ENCODE data around the gene RAP1GAP2. TPM values are rescaled to one million over a fixed set of nuclear protein-coding genes. Genes with fewer than 3 reads are reported as not detected.

The RAP1GAP2 gene
- total RNA-seq: 17.0 TPM
- long read RNA-seq, full-length matches to known transcripts: 7 of 18 reads
- long read RNA-seq, partial matches to known transcripts: 5 of 18 reads
- long read RNA-seq, other reads (novel, unspliced or antisense): 6 of 18 reads

GRCh38 chr17:2796164-2797125 is at the start of gene RAP1GAP2:
RAP1GAP2 (plus strand) TSS chr17:2796438; CDS start chr17:2796528, 90 bp downstream.
- intact Hi-C loops (cut with DNase I): no loop called here
- Histone ChIP-seq H3K27ac (peak within 1 kb of the TSS; percentile 46), H3K4me1 (peaks cover 17% of the 10 kb centered on the region), H3K27me3 (ENCODE audit: low read depth) (peaks cover 8% of the 10 kb centered on the region), H3K4me3 (peak within 1 kb of the TSS; percentile 51), H3K9me3 (no peaks in the 10 kb centered on the region), H3K36me3 (no peaks in the 10 kb centered on the region)
- DNase-seq (peak; percentile 93), ATAC-seq (peak; percentile 87 to 90)
- TF ChIP-seq CTCF (IDR thresholded peaks at IDR 0.05): no peak

GRCh38 chr17:2749058-2749783 is 47.0 kb upstream of the RAP1GAP2 start, which contains the start of gene CCDC92B:
CCDC92B (minus strand) TSS chr17:2749652; CDS start chr17:2735145, 14,507 bp downstream.
- intact Hi-C loops (cut with DNase I): no loop called here
- peaks cover 3% of the 10 kb centered on the region for H3K4me1 ChIP-seq
- no peak for DNase-seq
- H3K4me3 ChIP-seq: peak within 1 kb of the TSS; percentile 11
- H3K9me3 ChIP-seq: no peaks in the 10 kb centered on the region
- no peak within 1 kb of the TSS for H3K27ac ChIP-seq
- peaks cover 81% of the 10 kb centered on the region for H3K27me3 ChIP-seq (ENCODE audit: low read depth)
- no peak for TF ChIP-seq CTCF (IDR thresholded peaks at IDR 0.05)
- H3K36me3 ChIP-seq: no peaks in the 10 kb centered on the region
- no peak for ATAC-seq

- peaks cover 85% of the 10 kb centered on the region for H3K27me3 ChIP-seq (ENCODE audit: low read depth)
- H3K4me1 ChIP-seq: peaks cover 3% of the 10 kb centered on the region
- H3K36me3 ChIP-seq: no peaks in the 10 kb centered on the region
- peak overlapping the region; percentile 11 for H3K4me3 ChIP-seq
- ATAC-seq: peak; percentile 96 to 97
- no peaks in the 10 kb centered on the region for H3K9me3 ChIP-seq
- peak; percentile 80 for DNase-seq
- intact Hi-C loops (cut with DNase I): no loop called here
- no peak for TF ChIP-seq CTCF (IDR thresholded peaks at IDR 0.05)
- H3K27ac ChIP-seq: no peak overlapping the region
Observed at GRCh38 chr17:2749784-2750181, 46.5 kb upstream of the RAP1GAP2 start.

GRCh38 chr17:2750721-2751120 is 45.5 kb upstream of the RAP1GAP2 start:
- H3K27ac ChIP-seq: no peak overlapping the region
- no peak overlapping the region for H3K4me3 ChIP-seq
- H3K36me3 ChIP-seq: no peaks in the 10 kb centered on the region
- H3K9me3 ChIP-seq: no peaks in the 10 kb centered on the region
- ATAC-seq (no peak), DNase-seq (no peak)
- H3K4me1 ChIP-seq: peaks cover 3% of the 10 kb centered on the region
- peaks cover 84% of the 10 kb centered on the region for H3K27me3 ChIP-seq (ENCODE audit: low read depth)
- no peak for TF ChIP-seq CTCF (IDR thresholded peaks at IDR 0.05)
- intact Hi-C loops (cut with DNase I): no loop called here

- H3K27me3 ChIP-seq (ENCODE audit: low read depth): peaks cover 91% of the 10 kb centered on the region
- no peaks in the 10 kb centered on the region for H3K9me3 ChIP-seq
- DNase-seq (no peak), ATAC-seq (no peak)
- H3K36me3 ChIP-seq: no peaks in the 10 kb centered on the region
- H3K4me3 ChIP-seq: no peak overlapping the region
- peaks cover 11% of the 10 kb centered on the region for H3K4me1 ChIP-seq
- intact Hi-C loops (cut with DNase I): no loop called here
- TF ChIP-seq CTCF (IDR thresholded peaks at IDR 0.05): no peak
- H3K27ac ChIP-seq: no peak overlapping the region
Observed at GRCh38 chr17:2751491-2751890, 44.7 kb upstream of the RAP1GAP2 start.

Data from lower lobe of right lung (tissue), 2 donors.